ENCODE results near the gene TEAD4. TPM values are rescaled to one million over a fixed set of nuclear protein-coding genes. Genes with fewer than 3 reads are reported as not detected.

TEAD4 gene
- total and polyA plus RNA-seq, 4 donors, result 0.79 to 3.8 (median 2.8) TPM

- Histone ChIP-seq H3K9me3 (ENCODE audit: control insufficient read depth in 4 of 4, low read length in 3 of 4) (no peaks in the 10 kb centered on the region), H3K9ac (ENCODE audit: low read depth in 1 of 2, low read length in 2 of 2) (no peak overlapping the region), H3K4me3 (ENCODE audit: low read depth in 1 of 3, low read length in 3 of 3) (no peak overlapping the region), H3K36me3 (ENCODE audit: control insufficient read depth in 4 of 4, insufficient read depth in 3 of 4, low read depth in 1 of 4, low read length in 3 of 4) (no peaks in the 10 kb centered on the region), H3K4me1 (ENCODE audit: control insufficient read depth in 4 of 4, insufficient read depth in 4 of 4, low read length in 3 of 4) (no peaks in the 10 kb centered on the region), H3K27ac (ENCODE audit: low read depth in 1 of 2, low read length in 2 of 2) (no peak overlapping the region), H3K27me3 (ENCODE audit: control insufficient read depth in 4 of 4, insufficient read depth in 4 of 4, low read length in 3 of 4) (no peaks in the 10 kb centered on the region)
- 65% methylated on average over 6 of the region's 6 CpGs for WGBS
- no peak for DNase-seq (ENCODE audit: low spot score)
- TF ChIP-seq EGR1 (IDR thresholded peaks at IDR 0.05; ENCODE audit: low read depth in 2 of 2) (no peak), NR2F2 (IDR thresholded peaks at IDR 0.05) (no peak), ATF3 (IDR thresholded peaks at IDR 0.05) (no peak), FOXA1 (IDR thresholded peaks at IDR 0.05) (no peak), FOXA2 (IDR thresholded peaks at IDR 0.05) (no peak), JUND (IDR thresholded peaks at IDR 0.05) (no peak), MAX (IDR thresholded peaks at IDR 0.05) (no peak), RXRA (IDR thresholded peaks at IDR 0.05) (no peak), GABPA (IDR thresholded peaks at IDR 0.05 in 1 of 2, conservative IDR thresholded peaks at IDR 0.05 in 1 of 2) (no peak), REST (IDR thresholded peaks at IDR 0.05) (no peak)
Measured at GRCh38 chr12:2976581-2976996, 17.4 kb downstream of the TEAD4 start.

- H3K9ac ChIP-seq (ENCODE audit: low read depth in 1 of 2, low read length in 2 of 2), result no peak overlapping the region
- 91% methylated on average over 5 of the region's 5 CpGs for WGBS
Measured at GRCh38 chr12:2977776-2978175, 18.6 kb downstream of the TEAD4 start.

More at GRCh38 chr12:2977776-2978175, 18.6 kb downstream of the TEAD4 start:
- Histone ChIP-seq H3K27me3 (ENCODE audit: control insufficient read depth in 4 of 4, insufficient read depth in 4 of 4, low read length in 3 of 4) (no peaks in the 10 kb centered on the region), H3K27ac (ENCODE audit: low read depth in 1 of 2, low read length in 2 of 2) (no peak overlapping the region), H3K9me3 (ENCODE audit: control insufficient read depth in 4 of 4, low read length in 3 of 4) (no peaks in the 10 kb centered on the region), H3K36me3 (ENCODE audit: control insufficient read depth in 4 of 4, insufficient read depth in 3 of 4, low read depth in 1 of 4, low read length in 3 of 4) (no peaks in the 10 kb centered on the region), H3K4me1 (ENCODE audit: control insufficient read depth in 4 of 4, insufficient read depth in 4 of 4, low read length in 3 of 4) (no peaks in the 10 kb centered on the region), H3K4me3 (ENCODE audit: low read depth in 1 of 3, low read length in 3 of 3) (no peak overlapping the region)
- no peak for DNase-seq (ENCODE audit: low spot score)
- no peak for TF ChIP-seq NR2F2 (IDR thresholded peaks at IDR 0.05)
- TF ChIP-seq YY1 (IDR thresholded peaks at IDR 0.05), result no peak
- TF ChIP-seq GABPA (IDR thresholded peaks at IDR 0.05 in 1 of 2, conservative IDR thresholded peaks at IDR 0.05 in 1 of 2), result no peak
- no peak for TF ChIP-seq EGR1 (IDR thresholded peaks at IDR 0.05; ENCODE audit: low read depth in 2 of 2)
- no peak for TF ChIP-seq ATF3 (IDR thresholded peaks at IDR 0.05)
- no peak for TF ChIP-seq RAD21 (IDR thresholded peaks at IDR 0.05)
- no peak for TF ChIP-seq MAX (IDR thresholded peaks at IDR 0.05)
- TF ChIP-seq FOXA2 (IDR thresholded peaks at IDR 0.05), result no peak
- no peak for TF ChIP-seq SP1 (IDR thresholded peaks at IDR 0.05)
- TF ChIP-seq HNF4A (conservative IDR thresholded peaks at IDR 0.05), result no peak
- TF ChIP-seq HNF4G (IDR thresholded peaks at IDR 0.05), result no peak
- no peak for TF ChIP-seq REST (IDR thresholded peaks at IDR 0.05)
- no peak for TF ChIP-seq ZBTB33 (IDR thresholded peaks at IDR 0.05)
- no peak for TF ChIP-seq CTCF (IDR thresholded peaks at IDR 0.05; ENCODE audit: low read depth, low read length, missing input control)
- TF ChIP-seq RXRA (IDR thresholded peaks at IDR 0.05), result no peak
- no peak for TF ChIP-seq TAF1 (conservative IDR thresholded peaks at IDR 0.05)
- TF ChIP-seq JUND (IDR thresholded peaks at IDR 0.05), result no peak
- TF ChIP-seq FOXA1 (IDR thresholded peaks at IDR 0.05), result no peak

All from liver (tissue), 9 donors.